Stimulated activated CD8-positive, alpha-beta memory T cell treated with anti-CD3 and anti-CD28 coated beads, Interleukin-15, amount 100 ng/mL, for 4 hours (primary cell): ENCODE results near the gene CHCHD10.

Experiments used
- DNase-seq, 2 donors: peaks; one replicate each; pipeline ENCODE4 v3.0.0-alpha.2; 2020; ENCODE audit warnings: low read depth in 2 of 2

CHCHD10 gene

GRCh38 chr22:23767673-23768548 lies at the start of gene CHCHD10:
Gene CHCHD10, minus strand, starts transcription at chr22:23767972. Its CDS starts 98 bp downstream, at chr22:23767874.
- DNase-seq = peak in 1 of 2 donors; percentile 52

DNA sequence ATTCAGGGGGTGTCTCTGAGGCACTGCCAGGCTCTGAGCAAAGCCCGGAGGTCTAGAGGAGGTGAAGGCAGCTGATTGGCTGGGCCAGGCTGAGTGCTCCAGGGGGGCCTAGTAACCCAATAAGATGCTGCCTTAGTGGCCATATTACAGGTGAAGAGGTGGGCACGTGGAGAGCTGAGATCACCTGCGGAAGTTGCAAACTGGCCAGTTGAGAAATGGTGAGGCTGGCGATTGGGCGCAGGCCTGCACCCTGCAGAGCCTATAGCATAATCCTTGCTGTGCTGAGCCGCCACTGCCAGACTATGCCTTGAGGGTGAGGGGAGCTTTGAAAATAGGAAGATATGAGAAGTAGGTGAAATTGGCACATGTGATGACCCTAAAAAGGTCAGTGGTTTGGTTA lies 49.4 kb upstream of the CHCHD10 start:
- no peak for DNase-seq

- DNase-seq = no peak
Measured at GRCh38 chr22:23816156-23816976, 48.6 kb upstream of the CHCHD10 start.

DNA sequence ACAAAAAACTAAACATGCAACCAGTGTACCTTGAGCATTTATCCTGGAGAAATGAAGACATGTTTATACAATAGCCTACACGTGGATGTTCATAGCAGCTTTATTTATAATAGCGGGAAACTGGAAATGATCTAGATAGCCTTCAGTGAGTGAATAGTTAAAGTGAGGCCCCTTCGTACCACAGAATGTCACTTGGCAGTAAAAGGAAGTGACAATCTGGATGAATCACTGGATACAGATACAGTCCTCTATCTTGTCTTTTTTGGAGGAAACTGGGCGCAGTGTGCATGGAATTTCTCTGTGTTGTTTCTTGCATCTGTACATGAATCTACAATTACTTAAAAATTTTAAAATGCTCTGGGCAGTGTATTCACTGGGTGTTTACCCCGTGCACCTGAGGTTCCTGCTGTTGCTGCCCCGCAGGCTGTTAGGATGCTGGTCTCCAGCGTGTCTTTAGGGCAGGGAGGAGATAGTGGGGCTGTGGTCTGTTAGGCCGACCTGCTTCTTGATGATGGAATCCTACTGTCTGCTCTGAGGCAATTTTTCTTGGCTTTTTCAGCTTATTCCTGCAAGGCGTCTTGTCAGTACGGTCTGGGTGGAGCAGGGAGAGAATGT lies 47.9 kb upstream of the CHCHD10 start:
- DNase-seq = no peak

DNA sequence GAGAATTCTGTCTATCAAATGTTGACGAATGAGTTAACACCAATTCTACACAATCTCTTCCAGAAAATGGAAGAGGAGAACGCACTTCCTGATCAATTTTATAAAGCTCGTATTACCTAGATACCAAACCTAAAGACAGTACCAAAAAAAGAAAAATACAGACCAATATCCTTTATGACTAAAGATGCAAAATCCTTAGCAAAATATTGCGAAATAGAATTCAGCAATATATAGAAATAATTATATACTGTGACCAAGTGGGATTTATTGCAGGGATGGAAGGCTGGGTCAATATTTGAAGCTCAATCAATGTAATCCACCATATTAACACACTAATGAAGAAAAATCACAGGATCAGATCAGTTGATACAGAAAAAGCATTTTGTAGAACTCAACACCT lies 44.6 kb upstream of the CHCHD10 start:
- no peak for DNase-seq

- DNase-seq = no peak
Measured at GRCh38 chr22:23806837-23807236, 39.1 kb upstream of the CHCHD10 start.

DNA sequence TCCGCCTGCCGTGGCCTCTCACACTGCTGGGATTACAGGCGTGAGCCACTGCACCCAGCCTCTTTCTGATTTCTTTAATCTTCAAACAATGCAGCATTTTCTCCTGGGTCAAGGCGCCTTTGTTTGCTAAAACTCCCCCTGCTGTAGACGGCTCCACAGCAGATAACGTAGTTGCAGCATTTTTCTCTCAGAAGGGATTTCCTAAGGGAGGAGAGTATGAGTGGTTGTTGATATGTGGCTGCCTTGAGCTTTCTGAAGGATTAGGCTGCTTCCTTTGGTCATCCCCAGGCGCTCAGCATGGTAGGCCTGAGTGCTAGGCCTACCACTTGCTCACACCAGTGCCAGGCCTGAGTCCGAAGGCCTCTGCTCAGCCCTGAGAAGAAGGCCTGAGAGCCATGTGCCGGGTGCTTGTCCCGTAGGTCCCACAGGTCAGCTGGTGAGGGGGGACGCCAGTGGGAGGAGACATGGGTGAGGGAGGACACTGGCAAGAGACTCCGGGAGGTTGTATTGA lies 37.1 kb upstream of the CHCHD10 start:
- no peak for DNase-seq

- DNase-seq = no peak
Measured at GRCh38 chr22:23803001-23803819, 35.4 kb upstream of the CHCHD10 start.

DNA sequence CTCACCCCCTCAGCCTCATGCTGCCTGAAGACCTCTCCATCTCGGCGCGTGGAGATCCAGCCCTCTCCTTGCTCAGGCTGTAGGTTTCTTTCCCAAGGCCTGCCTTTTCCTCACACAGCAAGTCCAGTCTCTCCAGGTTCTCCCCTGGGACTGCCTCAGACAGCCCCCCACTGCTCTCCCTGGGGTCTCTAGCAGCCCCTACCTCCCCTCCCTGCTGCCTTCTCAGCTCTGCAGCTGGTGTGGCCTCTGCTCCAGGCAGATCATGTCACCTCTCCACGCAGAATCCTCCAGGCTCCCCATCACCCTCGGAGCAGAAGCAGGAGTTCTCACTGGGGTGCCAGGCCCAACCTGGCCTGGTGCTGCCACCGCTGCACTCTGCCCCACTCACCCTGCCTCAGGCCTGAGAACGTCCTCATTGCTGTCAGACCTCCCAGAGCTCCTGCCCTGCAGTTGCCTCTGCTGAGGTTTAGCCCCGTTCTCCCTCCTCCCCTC lies 34.2 kb upstream of the CHCHD10 start:
- no peak for DNase-seq

DNA sequence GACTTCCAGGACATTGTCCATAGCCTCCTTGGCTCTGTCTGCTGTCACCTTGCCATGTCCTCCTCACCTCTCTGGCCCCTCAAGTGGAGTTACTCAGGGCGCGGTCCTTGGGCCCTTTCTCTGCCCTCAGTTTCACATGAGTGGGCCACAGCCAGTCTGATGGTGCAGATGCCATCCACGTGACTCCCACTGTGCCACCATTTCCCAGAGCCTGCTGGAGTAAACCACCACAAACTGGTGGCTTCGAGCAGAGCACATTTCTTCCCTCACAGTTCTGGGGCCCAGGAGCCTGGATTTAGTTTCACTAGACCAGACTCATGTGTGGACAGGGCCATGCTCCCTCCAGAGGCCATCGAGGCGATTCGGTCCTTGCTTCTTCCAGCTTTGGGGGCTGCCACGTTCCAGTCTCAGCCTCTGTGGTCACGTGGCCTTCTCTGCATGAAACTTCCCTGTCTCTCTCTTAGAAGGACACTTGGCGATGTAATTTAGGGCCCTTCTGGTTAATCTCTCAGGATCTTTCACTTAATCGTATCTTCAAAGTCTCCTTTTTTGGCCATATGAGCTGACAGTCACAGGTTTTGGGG lies 33.6 kb upstream of the CHCHD10 start:
- no peak for DNase-seq

DNA sequence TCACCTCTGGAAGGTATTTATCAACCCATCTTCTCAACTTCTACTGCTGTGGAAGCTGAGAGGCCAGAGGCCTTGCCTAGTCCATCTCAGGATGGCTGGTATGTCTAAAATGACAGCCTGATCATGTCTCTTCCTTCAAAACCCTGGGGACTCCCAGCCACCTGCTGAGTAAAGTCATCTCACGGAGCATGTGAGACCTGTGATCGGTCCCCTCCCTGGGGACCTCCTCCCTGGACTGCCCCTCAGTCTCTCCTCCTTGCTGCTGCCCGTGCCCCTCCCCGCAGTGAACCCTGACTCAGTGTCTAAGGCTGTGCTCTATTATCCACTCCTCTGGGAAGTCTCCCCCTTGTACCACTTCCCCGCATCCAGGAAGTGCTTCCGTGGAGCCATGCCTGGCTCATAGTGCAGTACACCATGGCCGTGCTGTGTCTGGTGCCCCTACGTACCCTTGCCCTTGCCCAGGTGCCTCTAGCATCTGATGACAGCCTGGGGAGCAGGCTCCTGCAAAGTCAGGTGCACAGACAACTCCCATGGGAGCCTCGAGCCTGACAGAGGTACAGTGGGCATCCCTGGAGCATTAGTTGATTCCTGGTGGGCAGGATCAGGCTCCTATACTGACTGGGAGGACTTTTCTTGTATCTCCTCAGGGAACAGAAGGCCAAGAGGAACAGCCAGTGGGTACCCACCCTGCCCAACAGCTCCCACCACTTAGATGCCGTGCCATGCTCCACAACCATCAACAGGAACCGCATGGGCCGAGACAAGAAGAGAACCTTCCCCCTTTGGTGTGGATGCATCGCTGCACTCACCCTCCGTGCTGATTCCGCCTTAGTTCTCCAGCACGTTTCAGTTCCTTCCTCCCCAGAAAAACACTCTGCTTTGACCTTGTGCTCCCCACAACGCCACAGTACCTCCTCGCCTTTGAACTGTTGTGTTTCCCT lies 32.8 kb upstream of the CHCHD10 start:
- DNase-seq = no peak

DNA sequence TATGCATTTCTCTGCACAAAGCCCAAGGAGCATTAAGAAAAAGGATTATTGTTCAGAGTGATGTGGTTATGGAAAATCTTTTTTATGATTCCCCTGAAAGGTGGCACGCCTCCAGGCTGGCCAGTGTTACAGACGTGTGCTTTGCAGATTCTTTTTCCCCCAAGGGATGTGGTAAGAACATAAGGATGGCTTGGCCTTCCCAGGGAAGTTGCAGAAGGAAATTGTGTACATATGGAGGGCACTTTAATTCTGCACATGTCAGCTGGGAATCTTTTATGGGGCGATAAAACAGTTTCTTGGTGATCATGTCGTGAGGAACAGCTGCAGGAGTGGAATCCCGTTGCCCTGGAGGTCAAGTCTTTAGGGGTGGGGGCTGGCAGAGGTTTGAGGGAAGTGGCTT lies 28.7 kb upstream of the CHCHD10 start:
- no peak for DNase-seq

DNA sequence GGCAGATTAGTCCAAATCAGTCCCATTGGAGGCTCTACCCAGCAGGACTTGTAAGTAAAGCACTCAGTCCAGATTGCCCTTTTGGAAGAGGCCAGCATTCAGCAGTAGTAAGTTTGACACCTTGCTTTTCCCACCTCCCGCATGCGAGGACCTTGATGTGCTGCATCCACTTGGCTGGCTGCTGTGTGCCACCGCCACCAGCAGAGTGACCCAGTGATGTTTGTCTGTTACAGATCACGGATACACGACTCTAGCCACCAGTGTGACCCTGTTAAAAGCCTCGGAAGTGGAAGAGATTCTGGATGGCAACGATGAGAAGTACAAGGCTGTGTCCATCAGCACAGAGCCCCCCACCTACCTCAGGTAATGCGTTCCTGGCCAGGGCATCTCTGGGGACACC lies 25.6 kb upstream of the CHCHD10 start:
- DNase-seq = no peak

DNA sequence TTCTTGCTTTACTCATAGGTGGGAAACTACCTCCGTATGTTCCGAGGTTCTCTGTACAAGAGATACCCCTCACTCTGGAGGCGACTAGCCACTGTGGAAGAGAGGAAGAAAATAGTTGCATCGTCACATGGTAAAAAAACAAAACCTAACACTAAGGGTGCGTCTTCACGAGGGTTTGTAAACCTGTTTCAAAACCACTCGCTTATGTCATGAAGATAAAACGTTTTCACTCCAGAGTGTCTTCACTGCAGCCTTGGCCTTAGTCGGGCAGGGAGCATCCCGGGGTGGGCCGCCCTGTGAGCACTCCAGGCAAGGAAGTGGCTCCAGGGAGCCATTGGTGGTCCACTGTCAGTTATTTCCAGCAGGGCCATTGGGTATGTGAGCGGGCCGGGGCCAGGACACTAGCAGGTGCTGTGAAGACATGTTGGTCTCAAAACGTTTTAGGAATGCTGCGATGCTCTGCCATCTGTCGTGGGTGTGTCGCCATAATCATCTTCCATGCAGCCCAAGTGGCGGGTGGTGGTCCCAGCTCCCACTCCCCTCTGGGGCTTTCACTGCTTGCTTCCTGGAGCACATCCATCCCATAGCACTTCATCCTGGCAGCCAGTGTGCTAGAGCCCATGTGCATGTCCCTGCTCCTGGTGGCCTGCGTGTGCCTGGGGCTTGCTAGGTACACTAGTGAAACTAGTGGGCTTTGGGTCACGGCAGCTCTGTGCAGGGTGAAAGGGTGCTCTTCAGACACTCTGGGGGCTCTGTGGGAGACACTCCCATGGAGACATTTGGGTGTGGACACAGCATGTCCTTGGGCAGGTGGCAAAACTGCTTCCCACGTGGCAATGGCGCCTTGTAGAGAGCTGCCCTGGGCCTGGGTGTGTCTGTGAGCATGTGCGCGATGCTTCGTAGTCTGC lies 24.2 kb upstream of the CHCHD10 start:
- no peak for DNase-seq

GRCh38 chr22:23790819-23791737 lies 23.3 kb upstream of the CHCHD10 start:
- no peak for DNase-seq

- DNase-seq = no peak
Measured at GRCh38 chr22:23789638-23790037, 21.9 kb upstream of the CHCHD10 start.

DNA sequence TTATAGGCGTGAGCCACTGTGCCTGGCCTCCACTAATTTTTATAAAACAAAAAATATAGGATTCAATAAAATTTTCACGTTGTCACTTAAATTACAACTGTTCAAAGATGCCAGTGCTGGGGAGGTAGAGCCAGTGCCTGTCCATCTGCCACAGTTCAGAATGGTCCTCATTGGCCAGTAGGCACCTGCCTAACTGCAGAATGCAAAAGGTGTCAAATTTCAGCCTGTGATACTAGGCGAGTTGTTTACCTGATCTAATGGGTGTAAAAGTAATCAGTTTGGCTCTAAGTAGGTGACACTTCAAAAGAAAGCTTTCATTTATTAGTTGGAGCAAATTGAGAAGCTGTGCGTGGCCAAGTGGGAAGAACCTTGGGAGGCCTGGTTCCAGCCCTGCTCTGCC lies 21.3 kb upstream of the CHCHD10 start:
- no peak for DNase-seq

DNA sequence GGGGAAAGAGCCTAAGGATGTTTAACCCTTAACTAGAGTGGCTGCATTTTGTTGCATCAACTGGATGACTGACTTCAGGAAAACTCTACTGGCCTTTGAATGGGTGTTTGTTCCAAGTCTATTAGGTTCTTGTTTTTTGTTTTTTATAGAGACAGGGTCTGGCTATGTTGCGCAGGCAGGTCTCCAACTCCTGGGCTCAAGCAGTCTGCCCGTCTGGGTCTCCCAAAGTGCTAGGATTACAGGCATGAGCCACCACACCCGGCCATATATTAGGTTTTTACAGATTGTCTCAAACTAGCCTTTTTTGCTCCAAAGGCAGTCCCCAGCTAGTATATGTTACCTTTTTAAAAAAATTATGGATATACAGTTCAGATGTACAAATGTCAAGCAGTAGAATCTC lies 20.1 kb upstream of the CHCHD10 start:
- DNase-seq = no peak
